Endometrial microvascular endothelial cells (primary cell): Measurements from ENCODE around the gene HMCES. TPM values are rescaled to one million over a fixed set of nuclear protein-coding genes. Genes with fewer than 3 reads are reported as not detected.

Experiments used
- total RNA-seq: library from RNA; depleted of rRNA; stranded (reverse); fragments of >200 nt; gene quantifications from one replicate; pipeline ENCODE4 v1.2.3, GENCODE V29; 2015; ENCODE audit errors: inconsistent ontology term

HMCES gene
- total RNA-seq, 1 donor from 2014 or later = 25.3 TPM

Other genes with a start within 250 kb of the HMCES start
- gene GP9, start 218.1 kb upstream of the HMCES start, total RNA-seq = not detected
- gene RAB43, start 157.1 kb upstream of the HMCES start, total RNA-seq = 32.4 TPM
- 24.8 TPM for gene ISY1, start 117.8 kb upstream of the HMCES start, total RNA-seq
- 318 TPM for gene CNBP, start 95.0 kb upstream of the HMCES start, total RNA-seq
- gene COPG1, start 29.3 kb upstream of the HMCES start, total RNA-seq = 156 TPM
- gene EFCAB12, start 149.8 kb downstream of the HMCES start, total RNA-seq = not detected
- gene MBD4, start 161.1 kb downstream of the HMCES start, total RNA-seq = 28.1 TPM
- 20.3 TPM for gene IFT122, start 161.4 kb downstream of the HMCES start, total RNA-seq
- not detected for gene RHO, start 249.8 kb downstream of the HMCES start, total RNA-seq